Liver (tissue), 9 donors: Measurements from ENCODE around the gene KMT5B. TPM values are rescaled to one million over a fixed set of nuclear protein-coding genes. Genes with fewer than 3 reads are reported as not detected.

ENCODE experiments used
- DNase-seq: peaks from one replicate; pipeline ENCODE4 v3.0.0-alpha.2; 2017; ENCODE audit warnings: low spot score
- H3K27ac ChIP-seq, 2 donors: one replicate each; pipeline ENCODE4 v1.7.0; 2013; ENCODE audit warnings: inconsistent platforms in 2 of 2, low read length in 2 of 2, control low read depth in 1 of 2, low read depth in 1 of 2, mild to moderate bottlenecking in 1 of 2
- H3K27me3 ChIP-seq, 4 donors: one replicate each; pipeline versions ENCODE4 v1.6.1 to v1.7.0; 2013; ENCODE audit warnings: low read length in 3 of 4, inconsistent platforms in 1 of 4, mild to moderate bottlenecking in 1 of 4, moderate library complexity in 1 of 4; ENCODE audit not compliant: control insufficient read depth in 4 of 4, insufficient read depth in 4 of 4
- H3K36me3 ChIP-seq, 4 donors: one replicate each; pipeline versions ENCODE4 v1.6.1 to v1.7.0; 2013; ENCODE audit warnings: low read length in 3 of 4, mild to moderate bottlenecking in 3 of 4, low read depth in 1 of 4, moderate library complexity in 1 of 4; ENCODE audit not compliant: control insufficient read depth in 4 of 4, insufficient read depth in 3 of 4
- H3K4me1 ChIP-seq, 4 donors: one replicate each; pipeline versions ENCODE4 v1.6.1 to v1.7.0; 2013; ENCODE audit warnings: low read length in 3 of 4, mild to moderate bottlenecking in 3 of 4, moderate library complexity in 1 of 4; ENCODE audit not compliant: control insufficient read depth in 4 of 4, insufficient read depth in 4 of 4
- H3K4me3 ChIP-seq, 3 donors: one replicate each; pipeline versions ENCODE4 v1.6.1 to v1.7.0; 2013; ENCODE audit warnings: low read length in 3 of 3, control low read depth in 1 of 3, low read depth in 1 of 3, mild to moderate bottlenecking in 1 of 3
- H3K9ac ChIP-seq, 2 donors: one replicate each; pipeline ENCODE4 v1.7.0; 2013; ENCODE audit warnings: low read length in 2 of 2, mild to moderate bottlenecking in 2 of 2, moderate library complexity in 2 of 2, control low read depth in 1 of 2, low read depth in 1 of 2
- H3K9me3 ChIP-seq, 4 donors: one replicate each; pipeline versions ENCODE4 v1.6.1 to v1.7.0; 2013; ENCODE audit warnings: low read length in 3 of 4; ENCODE audit not compliant: control insufficient read depth in 4 of 4
- ATF3 ChIP-seq: IDR thresholded peaks from 2 replicates; pipeline ENCODE4 v1.6.1; 2016; ENCODE audit warnings: antibody characterized with exemption
- CTCF ChIP-seq: fragments of 150-350 bp; IDR thresholded peaks from 2 replicates; pipeline ENCODE4 v1.5.1; 2017; ENCODE audit warnings: improper control_type of control experiment, low read depth, low read length; ENCODE audit not compliant: missing input control
- EGR1 ChIP-seq, 2 donors: IDR thresholded peaks; 2 replicates each; pipeline ENCODE4 v1.6.1; 2016 to 2018; ENCODE audit warnings: antibody characterized with exemption in 2 of 2, low read depth in 2 of 2
- FOXA1 ChIP-seq: IDR thresholded peaks from 2 replicates; pipeline ENCODE4 v1.6.1; 2016; ENCODE audit warnings: antibody characterized with exemption
- FOXA2 ChIP-seq: IDR thresholded peaks from 2 replicates; pipeline ENCODE4 v1.6.1; 2016; ENCODE audit warnings: antibody characterized with exemption
- GABPA ChIP-seq, 2 donors: IDR thresholded peaks in 1 of 2; conservative IDR thresholded peaks in 1 of 2; 2 replicates each; pipeline ENCODE4 v1.6.1; 2016; ENCODE audit warnings: antibody characterized with exemption in 2 of 2, mild to moderate bottlenecking in 1 of 2, moderate library complexity in 1 of 2
- HNF4A ChIP-seq, 2 donors: conservative IDR thresholded peaks; 2 replicates each; pipeline ENCODE4 v1.6.1; 2016; ENCODE audit warnings: antibody characterized with exemption in 2 of 2, mild to moderate bottlenecking in 2 of 2
- HNF4G ChIP-seq: IDR thresholded peaks from 2 replicates; pipeline ENCODE4 v1.6.1; 2016; ENCODE audit warnings: antibody characterized with exemption
- JUND ChIP-seq, 2 donors: IDR thresholded peaks; 2 replicates each; pipeline ENCODE4 v1.6.1; 2016; ENCODE audit warnings: antibody characterized with exemption in 2 of 2
- MAX ChIP-seq: IDR thresholded peaks from 2 replicates; pipeline ENCODE4 v1.6.1; 2016; ENCODE audit warnings: antibody characterized with exemption
- NR2F2 ChIP-seq: IDR thresholded peaks from 2 replicates; pipeline ENCODE4 v1.6.1; 2016; ENCODE audit warnings: antibody characterized with exemption
- REST ChIP-seq: IDR thresholded peaks from 2 replicates; pipeline ENCODE4 v1.6.1; 2016; ENCODE audit warnings: antibody characterized with exemption, mild to moderate bottlenecking
- RXRA ChIP-seq, 2 donors: IDR thresholded peaks; 2 replicates each; pipeline ENCODE4 v1.6.1; 2017 to 2018; ENCODE audit warnings: antibody characterized with exemption in 2 of 2, mild to moderate bottlenecking in 1 of 2
- SP1 ChIP-seq: IDR thresholded peaks from 2 replicates; pipeline ENCODE4 v1.6.1; 2018; ENCODE audit warnings: antibody characterized with exemption, mild to moderate bottlenecking
- YY1 ChIP-seq: IDR thresholded peaks from 2 replicates; pipeline ENCODE4 v1.6.1; 2016; ENCODE audit warnings: antibody characterized with exemption, mild to moderate bottlenecking
- ZBTB33 ChIP-seq: IDR thresholded peaks from 2 replicates; pipeline ENCODE4 v1.6.1; 2016; ENCODE audit warnings: antibody characterized with exemption
- WGBS: extraction: QIAGEN DNeasy Blood & Tissue Kit; methylation state at CpG from one replicate; pipeline ENCODE4 v1.1.7; 2013; 5-methylcytosine and 5-hydroxymethylcytosine counted together
- polyA plus RNA-seq, 2 donors: library from polyadenylated mRNA; stranded (reverse) in 1 of 2; unstranded in 1 of 2; fragments of 200-250 nt in 1 of 2; fragments of >200 nt in 1 of 2; fragmentation: Nextera tagmentation in 1 of 2; extraction: Ambion mirVana in 1 of 2; gene quantifications; one replicate each; pipeline versions ENCODE4 v1.2.1 to v1.2.3, GENCODE V29; 2013 to 2015
- total RNA-seq, 2 donors: library from RNA; depleted of rRNA; stranded (reverse); fragments of >200 nt; gene quantifications; one replicate each; pipeline ENCODE4 v1.2.3, GENCODE V29; 2014
- donor health status: healthy.
- donor health status: healthy.
- donor health status: healthy.
- donor health status: healthy.
- donor health status: healthy.

The KMT5B gene
- total and polyA plus RNA-seq, 4 donors: 8.7 to 33.8 (median 14.8) TPM

- peak overlapping the region in 1 of 3 donors; percentile 53 for H3K4me3 ChIP-seq
- WGBS: 10% methylated on average over 48 of the region's 48 CpGs
- DNase-seq: peak; percentile 81
- no peaks in the 10 kb centered on the region for H3K36me3 ChIP-seq
- no peaks in the 10 kb centered on the region for H3K27me3 ChIP-seq
- no peaks in the 10 kb centered on the region for H3K9me3 ChIP-seq
- H3K27ac ChIP-seq: peak overlapping the region; percentile 74 to 88
- no peak overlapping the region for H3K9ac ChIP-seq
- peak; percentile 48 to 83 for TF ChIP-seq HNF4A (conservative IDR thresholded peaks at IDR 0.05)
- TF ChIP-seq RXRA (IDR thresholded peaks at IDR 0.05): peak in 1 of 2 donors; percentile 26
- TF ChIP-seq SP1: peak; percentile 76
- TF ChIP-seq REST: peak; percentile 3
- TF ChIP-seq HNF4G: peak; percentile 40
- TF ChIP-seq GABPA (IDR thresholded peaks at IDR 0.05 in 1 of 2, conservative IDR thresholded peaks at IDR 0.05 in 1 of 2): no peak
- TF ChIP-seq YY1: no peak
- peaks cover 16 to 37% (median 31%) of the 10 kb centered on the region in 4 donors for H3K4me1 ChIP-seq
These were observed 85.1 kb downstream of the KMT5B start for GRCh38 chr11:68127714-68128681.

- WGBS: 62% methylated on average over 4 of the region's 4 CpGs
- no peak overlapping the region for H3K4me3 ChIP-seq
These were observed 87.9 kb downstream of the KMT5B start for GRCh38 chr11:68125164-68125563.

GRCh38 chr11:68122936-68123539 is 90.1 kb downstream of the KMT5B start:
- H3K27ac ChIP-seq: peak overlapping the region; percentile 92 to 98
- no peaks in the 10 kb centered on the region for H3K27me3 ChIP-seq
- H3K9me3 ChIP-seq: no peaks in the 10 kb centered on the region
- no peak overlapping the region for H3K4me3 ChIP-seq
- peaks cover 16 to 64% (median 49%) of the 10 kb centered on the region in 4 donors for H3K4me1 ChIP-seq
- no peaks in the 10 kb centered on the region for H3K36me3 ChIP-seq
- WGBS: 57% methylated on average over 9 of the region's 9 CpGs
- no peak for DNase-seq
- H3K9ac ChIP-seq: no peak overlapping the region
- TF ChIP-seq EGR1 (IDR thresholded peaks at IDR 0.05; ENCODE audit: low read depth in 2 of 2) (no peak), NR2F2 (no peak), CTCF (no peak), ATF3 (no peak), ZBTB33 (no peak), GABPA (IDR thresholded peaks at IDR 0.05 in 1 of 2, conservative IDR thresholded peaks at IDR 0.05 in 1 of 2) (no peak), JUND (IDR thresholded peaks at IDR 0.05) (peak in 1 of 2 donors; percentile 56), FOXA2 (no peak), SP1 (peak; percentile 74), FOXA1 (no peak), MAX (no peak), RXRA (IDR thresholded peaks at IDR 0.05) (peak; percentile 69 to 82), YY1 (peak; percentile 52), HNF4G (no peak)

More at GRCh38 chr11:68125164-68125563, 87.9 kb downstream of the KMT5B start:
- DNase-seq: no peak
- no peaks in the 10 kb centered on the region for H3K9me3 ChIP-seq
- H3K36me3 ChIP-seq: no peaks in the 10 kb centered on the region
- H3K9ac ChIP-seq: no peak overlapping the region
- no peaks in the 10 kb centered on the region for H3K27me3 ChIP-seq
- no peak overlapping the region for H3K27ac ChIP-seq
- TF ChIP-seq JUND (IDR thresholded peaks at IDR 0.05) (no peak), EGR1 (IDR thresholded peaks at IDR 0.05; ENCODE audit: low read depth in 2 of 2) (no peak), NR2F2 (no peak)
- H3K4me1 ChIP-seq: peaks cover 21 to 52% (median 41%) of the 10 kb centered on the region in 4 donors
